HG02798 (cell line): Measurements from ENCODE around the gene MAT2A.
A peak's percentile ranks its signal among the peaks of the same experiment; 100 is the strongest.

ENCODE experiments used
- ATAC-seq: cut with Tn5 transposase; IDR thresholded peaks from one replicate; pipeline ENCODE4 v1.9.1; 2021; ENCODE audit warnings: mild to moderate bottlenecking; ENCODE audit not compliant: unreplicated experiment, poor library complexity

MAT2A gene

GRCh38 chr2:85538507-85539360 lies at the start of gene MAT2A:
Gene MAT2A, plus strand, starts transcription at chr2:85539168. Its CDS starts 120 bp downstream, at chr2:85539288.
- ATAC-seq: peak; percentile 77

GRCh38 chr2:85490861-85491755 lies 47.9 kb upstream of the MAT2A start:
- ATAC-seq: no peak

- ATAC-seq: no peak
These were observed 42.5 kb upstream of the MAT2A start for GRCh38 chr2:85496436-85496835.

GRCh38 chr2:85497944-85498630 lies 40.9 kb upstream of the MAT2A start:
- ATAC-seq: no peak

- no peak for ATAC-seq
These were observed 37.7 kb upstream of the MAT2A start for GRCh38 chr2:85501248-85501647.

GRCh38 chr2:85502720-85503119 lies 36.2 kb upstream of the MAT2A start:
- ATAC-seq: no peak

- ATAC-seq: no peak
These were observed 35.7 kb upstream of the MAT2A start for GRCh38 chr2:85503168-85503850.

- ATAC-seq: no peak
These were observed 34.9 kb upstream of the MAT2A start for GRCh38 chr2:85503851-85504777.

- ATAC-seq: no peak
These were observed 34.1 kb upstream of the MAT2A start for GRCh38 chr2:85504778-85505261.

- no peak for ATAC-seq
These were observed 33.3 kb upstream of the MAT2A start for GRCh38 chr2:85505551-85506238.

- ATAC-seq: no peak
These were observed 32.2 kb upstream of the MAT2A start for GRCh38 chr2:85506768-85507181.

GRCh38 chr2:85511008-85511811 lies 27.8 kb upstream of the MAT2A start:
- ATAC-seq: no peak

GRCh38 chr2:85514323-85514722 lies 24.6 kb upstream of the MAT2A start:
- ATAC-seq: no peak

GRCh38 chr2:85516653-85517389 lies 22.1 kb upstream of the MAT2A start:
- ATAC-seq: no peak

- ATAC-seq: no peak
These were observed 16.8 kb upstream of the MAT2A start for GRCh38 chr2:85522090-85522647.

GRCh38 chr2:85523062-85523902 lies 15.7 kb upstream of the MAT2A start:
- no peak for ATAC-seq
